ENCODE measurements around the gene LPCAT4.
"Not testable (repeated sequence)": the region's sequence is repeated elsewhere in the genome, so short reads cannot be mapped to it uniquely, and the experiment has no call there.

The LPCAT4 gene

DNA sequence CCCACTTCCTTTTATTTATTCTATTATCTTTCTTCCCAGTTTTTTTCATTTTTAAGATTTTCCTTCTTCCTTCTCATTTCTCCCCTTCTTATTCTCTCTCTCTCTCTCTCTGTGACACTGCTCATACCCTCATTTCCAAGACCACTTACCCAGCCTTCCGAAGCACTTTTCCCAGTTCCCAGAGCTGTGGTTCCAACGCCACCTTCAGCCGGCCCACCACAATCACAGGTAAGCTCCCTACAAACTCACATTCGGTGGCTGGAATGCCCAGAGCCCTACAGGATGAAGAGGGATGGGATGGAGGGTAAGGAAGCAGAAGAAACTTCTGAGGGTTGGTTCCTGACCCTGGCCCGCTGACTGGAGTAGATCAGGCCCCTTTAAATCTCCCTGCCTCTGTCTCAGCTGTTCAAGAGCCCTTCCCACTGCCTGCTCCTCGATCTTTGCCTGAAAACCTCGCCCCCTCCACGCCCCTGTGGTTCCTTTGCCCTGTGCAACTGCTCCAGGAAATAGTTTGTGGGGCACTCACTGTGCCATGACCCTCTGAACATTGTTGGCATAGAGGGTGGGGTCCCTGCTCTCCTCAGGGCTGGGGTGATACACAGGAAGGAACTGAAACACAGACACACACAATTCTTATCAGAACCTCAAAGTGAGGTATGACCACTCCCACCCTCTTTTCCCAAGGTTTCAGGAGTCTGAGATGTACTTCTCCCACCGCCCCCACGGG is 4.8 kb downstream of the LPCAT4 start:
- no peak for DNase-seq

GRCh38 chr15:34361278-34361677 is 5.7 kb downstream of the LPCAT4 start:
- DNase-seq, result no peak

DNA sequence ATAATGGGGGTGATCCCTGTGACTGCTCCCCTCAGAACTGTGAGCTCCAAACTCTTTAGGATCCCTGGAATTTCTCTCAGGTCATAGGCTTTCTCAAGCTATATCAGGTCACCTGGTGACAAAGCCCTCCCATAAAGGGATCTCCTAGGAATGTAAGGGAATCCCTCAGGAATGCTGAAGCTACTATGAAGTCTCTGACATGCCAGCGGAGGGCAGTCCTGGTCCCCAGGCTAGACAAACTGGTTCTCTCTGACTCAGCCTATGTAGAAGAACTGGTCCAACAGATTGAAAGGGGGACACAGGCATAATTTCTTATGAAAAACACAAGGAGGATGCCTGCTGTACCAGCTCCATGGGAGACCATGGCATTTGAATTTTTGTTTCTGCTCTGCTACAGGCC is 6.7 kb downstream of the LPCAT4 start:
- no peak for DNase-seq

- DNase-seq, result no peak
These were observed 7.6 kb downstream of the LPCAT4 start for GRCh38 chr15:34359416-34359815.

DNA sequence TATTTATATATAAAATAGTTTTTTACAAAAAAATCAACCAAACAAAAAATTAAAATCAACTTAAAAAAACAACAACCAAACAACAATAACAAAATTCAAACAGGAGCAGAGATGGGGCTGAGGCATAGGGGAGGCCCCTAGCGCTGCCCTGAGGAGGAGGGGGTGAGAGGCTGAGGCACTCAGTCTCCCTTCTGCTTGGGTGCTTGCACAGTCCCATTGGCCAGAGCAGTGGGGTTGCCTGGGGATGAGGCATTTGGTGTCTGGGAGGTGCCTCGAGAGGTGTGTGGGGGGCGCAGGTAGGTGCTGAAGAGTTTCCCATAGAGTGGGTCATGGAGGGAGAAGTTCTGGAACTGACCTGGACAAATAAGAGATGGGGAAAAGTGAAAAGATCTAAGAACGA is 8.0 kb downstream of the LPCAT4 start:
- DNase-seq, result no peak

DNA sequence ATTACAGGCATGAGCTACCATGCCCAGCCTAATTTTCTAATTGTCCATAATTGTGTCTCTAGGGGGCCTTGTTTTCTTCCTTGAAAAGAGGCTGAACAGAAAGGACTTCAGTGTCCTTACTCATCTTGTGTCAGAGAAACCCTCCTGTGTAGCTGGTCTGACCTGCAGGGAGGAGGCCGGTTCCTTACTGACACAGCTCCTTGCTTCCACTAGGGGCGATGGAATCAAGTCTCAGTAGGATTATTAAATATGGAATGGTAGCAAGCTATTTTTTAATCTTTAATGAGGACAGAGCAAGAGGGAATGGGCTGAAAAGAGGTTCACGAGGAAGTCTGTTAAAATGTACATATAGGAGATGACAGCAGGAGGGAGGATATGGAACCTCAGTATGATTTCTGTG is 8.6 kb downstream of the LPCAT4 start:
- no peak for DNase-seq

- no peak for DNase-seq
These were observed 9.3 kb downstream of the LPCAT4 start for GRCh38 chr15:34357653-34358052.

GRCh38 chr15:34355241-34355640 is 11.8 kb downstream of the LPCAT4 start:
- DNase-seq, result no peak

DNA sequence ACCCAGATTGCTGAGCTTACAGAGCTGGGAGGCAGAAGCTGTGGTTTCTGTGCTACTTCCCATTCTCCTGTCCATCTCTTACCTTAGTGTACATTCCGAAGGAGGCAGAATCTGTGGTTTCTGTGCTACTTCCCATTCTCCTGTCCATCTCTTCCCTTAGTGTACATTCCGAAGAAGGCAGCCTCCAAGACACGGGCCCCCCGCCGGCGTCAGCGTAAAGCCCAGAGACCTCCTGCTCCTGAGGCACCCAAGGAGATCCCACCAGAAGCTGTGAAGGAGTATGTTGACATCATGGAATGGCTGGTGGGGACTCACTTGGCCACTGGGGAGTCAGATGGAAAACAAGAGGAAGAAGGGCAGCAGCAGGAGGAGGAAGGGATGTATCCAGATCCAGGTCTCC is 12.7 kb downstream of the LPCAT4 start:
- DNase-seq, result no peak

GRCh38 chr15:34353627-34354026 is 13.4 kb downstream of the LPCAT4 start:
- no peak for DNase-seq

GRCh38 chr15:34352996-34353395 is 14.0 kb downstream of the LPCAT4 start:
- DNase-seq, result not testable (repeated sequence)

DNA sequence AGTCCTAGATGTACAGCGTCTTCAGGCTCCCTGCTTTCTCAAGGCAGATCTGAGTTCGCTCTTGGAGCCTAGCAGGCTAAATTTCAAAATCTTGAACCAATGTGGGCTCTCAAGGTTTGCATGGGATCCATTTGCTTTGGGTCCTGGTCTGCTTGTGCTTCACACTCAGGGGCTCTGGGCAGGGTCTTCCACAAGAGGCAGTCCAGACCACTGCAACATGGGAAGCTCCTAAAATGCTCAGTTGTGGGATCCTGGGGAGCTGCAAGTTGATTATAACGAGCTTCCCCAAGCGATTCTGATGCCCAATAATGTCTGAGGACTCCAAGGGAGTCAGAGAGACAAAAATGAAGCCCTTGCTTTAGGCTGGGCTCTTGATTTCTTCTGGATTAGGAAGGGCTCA is 17.2 kb downstream of the LPCAT4 start:
- DNase-seq, result no peak

GRCh38 chr15:34348735-34349300 is 18.2 kb downstream of the LPCAT4 start:
- DNase-seq, result no peak

- DNase-seq, result no peak
These were observed 18.9 kb downstream of the LPCAT4 start for GRCh38 chr15:34347951-34348638.

DNA sequence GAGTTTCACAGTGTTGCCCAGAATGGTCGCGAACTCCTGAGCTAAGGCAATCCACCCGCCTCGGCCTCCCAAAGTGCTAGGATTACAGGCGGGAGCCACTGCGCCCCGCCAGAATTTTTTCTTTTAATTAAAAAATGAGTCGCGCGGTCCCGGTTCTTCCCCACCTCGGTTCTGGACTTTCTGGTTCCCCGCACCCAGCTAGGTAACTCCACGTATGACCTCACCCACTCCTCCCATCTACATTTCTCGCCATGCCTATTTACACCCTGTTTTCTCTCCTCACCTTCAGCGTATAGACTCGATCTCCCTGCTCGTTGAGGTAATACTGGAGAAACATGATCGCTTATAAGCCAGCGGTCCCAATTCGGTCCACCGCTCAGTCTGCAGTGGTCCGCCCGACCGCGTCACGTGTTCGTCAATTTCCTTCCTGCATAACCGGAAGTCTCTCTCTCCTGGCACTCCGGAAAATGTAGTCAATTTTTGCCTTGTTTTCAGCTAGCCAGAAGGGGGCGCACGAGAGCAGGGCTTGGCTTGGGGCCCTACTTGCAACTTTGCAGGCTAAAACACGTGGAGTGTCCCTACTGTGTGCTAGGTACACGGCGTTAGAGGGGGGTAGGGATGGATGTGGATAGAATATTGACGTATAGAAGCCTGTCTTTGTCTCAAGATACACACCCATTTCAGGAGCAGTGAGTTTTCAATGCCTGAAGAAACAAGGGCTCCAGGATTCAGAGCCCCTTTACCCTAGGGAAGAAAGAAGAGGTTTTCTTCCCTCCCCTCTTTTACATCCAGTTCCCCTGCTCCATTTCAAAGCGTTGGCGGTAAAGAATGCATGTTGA is 24.0 kb downstream of the LPCAT4 start, which contains the start of the genes NOP10 and NUTM1:
Gene NOP10, minus strand, starts transcription at position 400 of the 839 bp plus-strand sequence. Its CDS starts 63 bp downstream, at position 337.
Gene NUTM1, plus strand, starts transcription at position 579 of the 839 bp plus-strand sequence. CDS start 382 bp downstream, outside the sequence.
- peak; percentile 94 for DNase-seq

- DNase-seq, result not testable (repeated sequence)
These were observed 24.7 kb downstream of the LPCAT4 start for GRCh38 chr15:34342213-34342736.

- no peak for DNase-seq
These were observed 25.4 kb downstream of the LPCAT4 start for GRCh38 chr15:34341381-34342212.

DNA sequence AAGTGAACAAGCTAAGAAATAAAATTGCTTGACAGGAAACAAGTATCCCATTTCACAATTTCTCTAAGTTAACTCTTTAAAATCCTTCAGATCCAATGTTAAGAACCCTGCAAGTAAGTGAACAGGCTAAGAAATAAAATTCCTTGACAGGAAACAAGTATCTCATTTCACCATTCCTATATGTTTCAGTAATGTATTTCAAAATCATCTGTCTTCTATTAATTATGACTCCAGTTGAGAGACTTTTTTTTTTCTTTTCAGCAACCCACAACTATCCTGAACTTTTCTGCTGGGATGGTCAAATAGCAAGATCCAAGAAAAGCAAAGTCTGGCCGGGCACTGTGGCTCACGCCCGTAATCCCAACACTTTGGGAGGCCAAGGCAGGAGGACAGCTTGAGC is 27.1 kb downstream of the LPCAT4 start:
- no peak for DNase-seq

DNA sequence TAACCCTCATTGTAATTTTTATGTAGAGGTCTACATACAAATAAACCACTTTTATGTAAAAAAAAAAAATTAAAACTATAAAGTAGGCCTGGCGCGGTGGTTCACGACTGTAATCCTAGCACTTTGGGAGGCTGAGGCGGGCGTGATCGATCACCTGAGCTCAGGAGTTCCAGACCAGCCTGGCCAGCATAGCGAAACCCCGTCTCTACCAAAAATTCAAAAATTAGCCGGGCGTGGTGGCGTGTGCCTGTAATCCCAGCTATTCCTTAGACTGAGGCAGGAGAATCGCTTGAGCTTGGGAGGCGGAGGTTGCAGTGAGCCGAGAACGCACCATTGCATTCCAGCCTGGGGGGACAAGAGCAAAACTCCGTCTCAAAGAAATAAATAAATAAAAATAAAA is 28.6 kb downstream of the LPCAT4 start:
- DNase-seq, result no peak

GRCh38 chr15:34337557-34338306 is 29.3 kb downstream of the LPCAT4 start, which contains the start of gene SLC12A6:
Gene SLC12A6, minus strand, starts transcription at chr15:34337781. Its CDS starts 1,101 bp downstream, at chr15:34336680.
- peak; percentile 86 for DNase-seq

DNA sequence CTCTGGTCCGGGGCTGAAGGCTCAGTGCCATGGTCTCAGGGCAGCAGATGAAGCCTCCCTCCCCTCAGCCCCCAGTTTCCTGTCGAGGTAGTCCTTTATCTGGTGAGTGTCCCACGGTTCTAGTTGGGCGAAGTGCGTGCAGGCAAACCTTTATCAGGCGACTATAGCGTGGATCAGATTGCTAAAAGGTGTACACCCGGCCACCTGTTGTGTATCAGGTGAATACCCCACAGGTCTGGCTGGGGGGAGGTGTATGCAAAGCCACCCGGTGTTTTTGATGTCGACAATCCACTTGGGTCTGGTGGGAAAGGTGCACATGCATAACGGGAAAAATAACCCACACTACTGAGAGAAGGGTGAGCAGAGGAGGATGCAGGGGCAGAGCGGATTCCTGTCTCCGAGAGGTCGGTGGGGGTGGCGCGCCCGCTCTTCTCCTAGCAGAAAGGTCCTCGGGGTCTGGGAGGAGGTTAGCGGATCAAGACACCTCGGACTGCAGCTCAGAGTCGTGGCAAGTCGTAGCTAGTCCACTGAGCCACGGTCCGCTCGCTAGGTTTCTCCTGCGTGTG is 29.9 kb downstream of the LPCAT4 start:
- DNase-seq, result no peak

All from stimulated activated CD4-positive, alpha-beta T cell treated with anti-CD3 and anti-CD28 coated beads, Interleukin-1b, Interleukin-23, amount 100 ng/mL, for 48 hours (primary cell).